ENCODE data around the gene NMT2. TPM values are rescaled to one million over a fixed set of nuclear protein-coding genes. Genes with fewer than 3 reads are reported as not detected.

NMT2 gene
- total RNA-seq, 1 experiment from 2014 or later: 11.8 TPM

DNA sequence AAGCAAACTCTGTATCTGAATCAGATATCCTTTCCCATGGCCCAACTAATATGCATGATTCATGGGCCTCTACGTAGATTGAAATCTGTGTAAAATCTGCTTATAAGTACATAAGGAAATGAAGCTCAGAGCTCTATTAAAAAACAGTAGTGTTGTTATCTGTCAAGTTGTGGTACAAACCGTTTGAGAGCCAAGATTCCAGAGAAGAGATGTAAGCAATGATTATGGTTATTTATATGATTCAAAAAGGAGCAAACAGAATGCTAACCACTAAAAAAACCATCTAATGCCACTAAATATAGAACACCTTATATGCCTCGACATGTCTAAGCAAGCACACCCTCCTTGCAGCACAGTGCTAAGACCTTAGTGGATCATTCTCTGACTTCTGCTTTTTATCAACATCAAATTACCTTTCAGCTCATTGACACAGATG, 44.7 kb downstream of the NMT2 start:
- H3T11ph ChIP-seq (ENCODE audit: low read length): no peak overlapping the region
- no peak overlapping the region for H4K5ac ChIP-seq (ENCODE audit: insufficient read length, low read depth, low read length)
- no peak for DNase-seq
- no peaks in the 10 kb centered on the region for H4K20me1 ChIP-seq (ENCODE audit: control insufficient read depth, insufficient read depth, insufficient read length)
- no peak overlapping the region for H3K56ac ChIP-seq (ENCODE audit: insufficient read length, low read depth, low read length)
- no peak overlapping the region for H2BK15ac ChIP-seq (ENCODE audit: low read depth, low read length)
- H2BK20ac ChIP-seq (ENCODE audit: low read depth, low read length, poor library complexity, severe bottlenecking): no peak overlapping the region
- no peaks in the 10 kb centered on the region for H3K79me1 ChIP-seq (ENCODE audit: insufficient read depth, low read depth, low read length, poor library complexity, severe bottlenecking)
- H3K4ac ChIP-seq (ENCODE audit: low read depth, low read length): no peak overlapping the region
- no peaks in the 10 kb centered on the region for H3K79me2 ChIP-seq (ENCODE audit: insufficient read depth, low read length)
- H3K4me1 Mint-ChIP-seq: no peaks in the 10 kb centered on the region
- no peaks in the 10 kb centered on the region for H3K9me3 Mint-ChIP-seq
- peak overlapping the region in 2 of 3 experiments; percentile 11 to 13; a peak in 2 of 7 replicates for H3K27ac Mint-ChIP-seq
- H2BK5ac ChIP-seq (ENCODE audit: insufficient read length, low read length): no peak overlapping the region
- no peak overlapping the region for H3K14ac ChIP-seq (ENCODE audit: insufficient read depth, low read length)
- no peak overlapping the region for H3K27ac ChIP-seq (ENCODE audit: insufficient read length, low read depth, low read length)
- H4K8ac ChIP-seq (replicated peaks; ENCODE audit: insufficient read length, low read depth, low read length): no peak overlapping the region
- no peak overlapping the region for H2BK120ac ChIP-seq (ENCODE audit: low read depth, low read length, poor library complexity, severe bottlenecking)
- no peak overlapping the region for H3K9ac ChIP-seq (ENCODE audit: extremely low read depth, insufficient read length, low read length)
- TF ChIP-seq CTCF (conservative IDR thresholded peaks at IDR 0.05): no peak
- no peak overlapping the region for H2AK5ac ChIP-seq (ENCODE audit: insufficient read length, low read length)
- no peaks in the 10 kb centered on the region for H3K23me2 ChIP-seq (ENCODE audit: insufficient read length, low read depth, low read length, poor library complexity, severe bottlenecking)
- no peaks in the 10 kb centered on the region for H3K27me3 ChIP-seq (ENCODE audit: insufficient read depth, low read length)
- WGBS (ENCODE audit: extremely low coverage, insufficient read length, low lambda C conversion rate): no CpG with 5 or more reads among the region's 3 CpGs
- no peak overlapping the region for H2BK12ac ChIP-seq (ENCODE audit: insufficient read length, low read depth, low read length)
- H3K4me3 Mint-ChIP-seq: no peak overlapping the region
- no peak overlapping the region for H3K4me2 ChIP-seq (ENCODE audit: insufficient read depth, insufficient read length, low read length)
- no peaks in the 10 kb centered on the region for H3K27me3 Mint-ChIP-seq (ENCODE audit: low read depth)
- no peak overlapping the region for H3K18ac ChIP-seq (ENCODE audit: insufficient read length, low read depth, low read length)
- H4K91ac ChIP-seq (ENCODE audit: insufficient read length, low read depth, low read length): no peak overlapping the region
- no peaks in the 10 kb centered on the region for H3K9me3 ChIP-seq (ENCODE audit: control insufficient read depth, low read depth, low read length)
- H2AFZ ChIP-seq (ENCODE audit: low read length): no peak overlapping the region
- peaks cover 16 to 37% (median 29%) of the 10 kb centered on the region in 3 experiments for H3K36me3 Mint-ChIP-seq (ENCODE audit: insufficient read depth in 1 of 3, low read depth in 3 of 3)
- H3K4me1 ChIP-seq (ENCODE audit: insufficient read depth, low read length): no peaks in the 10 kb centered on the region
- no peak overlapping the region for H3K23ac ChIP-seq (ENCODE audit: insufficient read length, low read depth, low read length)
